GM19463 (cell line): ENCODE data around the gene TMEM45B.
A peak's percentile ranks its signal among the peaks of the same experiment; 100 is the strongest.
"Not testable (repeated sequence)": the region's sequence is repeated elsewhere in the genome, so short reads cannot be mapped to it uniquely, and the experiment has no call there.

ENCODE experiments used
- ATAC-seq: cut with Tn5 transposase; IDR thresholded peaks from one replicate; pipeline ENCODE4 v1.9.1; 2021; ENCODE audit warnings: mild to moderate bottlenecking, moderate library complexity; ENCODE audit not compliant: unreplicated experiment

Gene TMEM45B

DNA sequence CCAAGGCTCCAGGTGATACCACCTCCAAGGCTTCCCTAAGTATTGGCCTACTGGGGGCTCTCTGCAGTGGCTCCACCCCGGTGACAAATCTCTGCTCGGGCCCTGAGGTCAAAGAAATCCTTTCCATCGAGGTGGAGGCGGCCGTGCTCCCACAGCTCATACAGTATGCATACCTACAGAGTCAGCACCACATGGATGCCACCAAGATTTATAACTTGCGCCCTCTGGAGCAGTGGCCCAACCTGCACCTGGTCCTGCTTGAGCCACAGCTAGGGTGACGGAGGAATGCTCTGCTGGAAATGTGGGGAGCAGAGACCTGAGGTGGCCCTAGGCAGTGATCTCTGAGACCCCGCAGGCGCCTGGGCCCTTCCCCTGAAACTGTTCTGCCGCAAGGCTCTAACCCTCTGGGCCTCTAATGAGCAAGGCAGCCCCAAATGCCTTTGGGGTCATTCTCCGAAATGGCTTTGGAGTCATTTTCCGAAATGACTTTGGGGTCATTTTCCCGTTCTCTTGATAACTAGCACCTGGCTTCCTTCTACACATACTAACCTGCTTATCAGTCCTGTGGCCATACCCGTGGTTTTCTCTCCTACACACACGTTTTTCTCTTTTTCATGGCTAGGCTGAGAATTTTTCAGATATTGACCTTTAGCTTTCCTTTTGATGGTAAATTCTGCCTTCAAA is 33.9 kb downstream of the TMEM45B start:
- no peak for ATAC-seq

- no peak for ATAC-seq
These were observed 36.6 kb downstream of the TMEM45B start for GRCh38 chr11:129852125-129852740.

GRCh38 chr11:129853518-129854231 is 38.0 kb downstream of the TMEM45B start:
- ATAC-seq = no peak

DNA sequence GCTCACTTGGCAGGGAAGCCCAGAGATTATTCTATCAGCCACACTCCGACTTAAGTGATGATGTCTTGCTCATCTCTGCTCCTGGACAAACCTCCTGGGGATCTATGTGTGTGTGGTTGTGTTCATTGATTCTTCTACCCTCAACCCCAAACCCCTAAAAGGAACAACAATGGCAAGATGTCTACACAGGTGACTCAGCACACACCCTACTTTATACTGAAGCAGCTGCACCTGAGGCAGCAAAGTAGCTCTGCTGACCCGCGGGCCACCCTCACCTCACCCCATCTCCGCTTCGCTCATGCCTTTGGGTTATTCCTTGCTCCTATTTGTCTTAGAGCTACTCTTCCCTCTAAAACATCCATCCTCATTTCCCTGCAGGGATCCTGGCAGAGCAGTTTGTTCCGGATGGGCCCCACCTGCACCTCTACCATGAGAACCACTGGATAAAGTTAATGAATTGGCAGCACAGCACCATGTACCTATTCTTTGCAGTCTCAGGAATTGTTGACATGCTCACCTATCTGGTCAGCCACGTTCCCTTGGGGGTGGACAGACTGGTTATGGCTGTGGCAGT is 38.7 kb downstream of the TMEM45B start:
- ATAC-seq = no peak

DNA sequence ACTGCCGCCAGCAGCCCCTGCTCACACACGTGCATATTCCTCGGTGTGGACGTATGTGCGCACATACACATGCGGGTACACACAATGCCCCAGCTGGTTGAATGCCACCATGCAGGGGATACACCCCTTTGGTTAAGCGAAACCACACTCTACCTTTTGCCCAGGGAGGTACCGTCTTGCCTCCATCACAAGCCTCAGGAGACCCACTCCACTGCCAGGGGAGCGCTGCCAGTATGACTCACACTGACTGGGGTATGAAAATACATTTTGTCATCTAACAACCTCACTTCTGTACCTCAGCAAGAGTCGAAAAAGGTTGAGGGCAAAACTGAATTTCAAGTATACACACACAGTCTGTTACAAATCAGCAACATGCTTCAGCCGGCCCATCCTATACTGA is 39.4 kb downstream of the TMEM45B start:
- ATAC-seq = no peak

GRCh38 chr11:129856036-129856435 is 40.4 kb downstream of the TMEM45B start:
- no peak for ATAC-seq

DNA sequence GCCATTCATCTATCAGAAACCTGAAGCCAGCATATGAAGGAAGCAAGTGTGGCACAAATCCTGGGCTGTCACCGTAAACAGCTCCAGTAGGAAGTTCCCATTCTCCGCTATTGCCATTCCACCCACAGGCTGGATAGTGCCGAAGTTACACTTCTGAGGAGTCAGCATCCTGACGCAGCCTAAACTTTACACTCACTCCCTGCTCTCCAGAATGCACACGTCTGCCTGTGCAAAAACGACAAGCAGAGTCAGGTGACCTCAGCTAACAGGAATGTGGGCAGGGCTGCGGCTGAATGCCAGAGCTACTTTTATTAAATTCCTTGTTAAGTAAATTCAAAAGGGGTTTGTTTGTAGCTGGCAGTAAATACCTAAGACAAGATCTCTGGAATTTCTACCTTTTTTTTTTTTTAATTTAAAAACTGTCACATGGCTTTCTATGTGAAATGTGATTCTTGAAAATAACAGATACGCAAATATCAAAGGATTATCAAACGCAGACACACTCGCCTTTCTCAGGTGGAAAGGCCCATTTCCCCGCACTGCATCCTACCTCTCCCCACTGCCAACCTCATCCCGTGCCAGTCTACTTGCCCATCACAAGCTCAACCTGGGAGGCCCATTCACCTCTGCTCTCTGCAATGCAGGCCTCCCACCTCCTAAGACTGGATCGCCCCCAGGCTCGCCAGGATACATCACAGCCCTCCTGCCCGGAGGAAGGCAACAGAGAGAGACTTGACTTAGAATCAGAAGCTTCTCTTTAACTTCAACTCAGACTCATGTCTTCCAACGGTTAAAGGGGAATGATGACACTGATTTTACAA is 46.3 kb downstream of the TMEM45B start:
- ATAC-seq = no peak

DNA sequence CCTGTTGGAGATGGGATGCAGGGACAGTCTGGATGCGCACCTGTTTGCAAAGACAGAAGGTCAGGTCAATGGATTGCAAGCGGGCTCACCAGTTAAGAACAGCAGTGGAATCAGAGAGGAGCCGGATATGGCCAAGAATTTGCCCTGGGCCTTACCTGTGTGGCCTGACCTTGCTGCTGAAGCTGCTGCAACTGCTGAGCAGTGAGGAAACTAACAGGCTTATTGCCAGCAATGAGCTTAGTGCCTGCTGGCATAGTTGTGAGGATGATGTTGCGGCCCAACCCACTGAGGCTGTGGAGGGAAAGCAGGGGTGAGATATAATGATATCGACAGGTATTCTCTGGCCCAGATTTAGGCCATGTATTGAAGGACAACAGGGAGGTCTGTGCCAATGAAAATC is 49.2 kb downstream of the TMEM45B start:
- no peak for ATAC-seq

DNA sequence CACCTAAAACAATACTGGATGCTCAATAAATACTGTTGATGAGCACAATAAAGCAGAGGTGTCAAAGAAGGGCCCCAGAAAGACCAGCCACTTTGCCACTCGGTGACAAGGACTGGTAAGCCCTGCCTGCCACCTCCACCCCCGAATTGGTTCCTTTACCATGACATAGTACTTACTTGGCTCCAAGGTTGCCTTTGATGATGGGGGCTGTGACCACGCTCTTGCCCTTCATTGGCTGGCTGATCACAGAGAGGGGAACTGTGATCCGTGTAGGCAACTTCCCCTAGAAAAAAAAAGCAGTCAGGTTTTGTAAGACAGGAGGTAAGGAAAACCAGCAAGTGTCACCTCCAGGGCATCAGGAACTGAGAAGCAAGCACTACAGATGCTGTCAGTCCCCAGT is 50.1 kb downstream of the TMEM45B start:
- no peak for ATAC-seq

DNA sequence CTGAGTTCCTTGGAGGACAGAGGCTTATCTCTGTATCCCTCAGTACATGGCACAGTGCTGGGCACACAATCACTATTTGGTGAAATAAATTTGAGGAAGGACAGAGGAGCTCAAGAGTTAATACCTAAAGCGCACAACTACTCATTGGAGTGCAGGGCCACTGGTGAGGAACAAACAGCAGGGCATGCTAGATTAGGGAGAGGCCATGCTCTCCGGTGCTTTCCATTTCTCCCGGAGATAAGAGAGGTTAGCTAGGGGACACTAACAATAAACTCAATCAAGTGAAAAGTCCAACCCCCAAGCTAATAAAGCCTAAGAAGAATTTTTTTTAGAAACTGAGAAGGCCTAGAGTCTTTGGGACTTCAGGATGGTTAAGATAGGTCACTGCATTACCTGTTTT is 50.7 kb downstream of the TMEM45B start:
- no peak for ATAC-seq

DNA sequence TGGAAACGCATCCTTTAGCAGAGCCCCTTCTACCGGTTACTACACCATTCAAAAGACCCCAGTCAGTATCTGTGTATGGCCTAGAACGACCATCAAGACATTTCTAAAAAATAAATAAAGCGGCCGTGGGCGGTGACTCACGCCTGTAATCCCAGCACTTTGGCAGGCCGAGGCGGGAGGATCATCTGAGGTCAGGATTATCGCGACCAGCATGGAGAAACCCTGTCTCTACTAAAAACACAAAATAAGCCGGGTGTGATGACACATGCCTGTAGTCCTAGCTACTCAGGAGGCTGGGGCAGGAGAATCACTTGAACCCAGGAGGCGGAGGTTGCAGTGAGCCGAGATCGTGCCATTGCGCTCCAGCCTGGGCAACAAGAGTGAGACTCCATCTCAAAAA is 53.0 kb downstream of the TMEM45B start:
- ATAC-seq = not testable (repeated sequence)

DNA sequence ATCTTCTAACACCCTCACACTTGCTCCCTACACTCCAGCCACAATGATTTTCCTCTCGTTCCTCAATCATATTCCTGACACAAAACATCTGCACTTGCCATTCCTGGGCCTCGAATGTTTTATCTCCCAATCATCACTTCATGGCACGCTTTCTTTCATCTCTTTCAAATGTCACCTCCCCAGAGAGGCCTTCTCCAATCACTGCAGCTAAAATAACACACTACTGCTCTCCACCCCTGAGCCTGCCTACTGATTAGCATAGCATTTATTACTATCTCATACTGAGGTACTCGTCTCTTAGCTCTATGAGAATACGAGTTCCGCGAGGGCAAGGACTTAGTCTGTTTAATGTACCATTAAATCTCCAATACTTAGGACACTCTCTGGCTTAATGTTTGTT is 56.3 kb downstream of the TMEM45B start:
- no peak for ATAC-seq

DNA sequence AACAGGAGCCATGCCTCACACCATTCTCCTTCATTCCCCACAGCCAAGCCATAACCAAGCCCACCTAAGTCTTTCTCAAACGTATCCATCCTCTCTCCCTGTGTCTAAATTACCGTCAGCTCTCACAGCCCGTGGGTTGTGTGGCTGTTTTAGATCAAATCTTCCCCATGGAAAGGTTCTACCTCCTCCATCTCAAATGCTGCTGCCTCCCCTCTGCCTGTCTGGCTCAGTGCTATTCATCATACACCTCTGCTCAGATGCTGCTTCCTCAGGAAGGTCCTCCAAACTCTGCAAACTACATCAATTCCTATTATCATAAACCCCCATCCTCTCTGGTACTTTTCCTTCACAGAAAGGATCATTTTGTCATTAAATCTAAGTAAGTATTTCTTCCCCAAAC is 64.7 kb downstream of the TMEM45B start:
- no peak for ATAC-seq

GRCh38 chr11:129881570-129882170 is 66.0 kb downstream of the TMEM45B start:
- peak; percentile 48 for ATAC-seq

- no peak for ATAC-seq
These were observed 68.9 kb downstream of the TMEM45B start for GRCh38 chr11:129884581-129884980.

GRCh38 chr11:129885381-129885780 is 69.7 kb downstream of the TMEM45B start:
- ATAC-seq = no peak

DNA sequence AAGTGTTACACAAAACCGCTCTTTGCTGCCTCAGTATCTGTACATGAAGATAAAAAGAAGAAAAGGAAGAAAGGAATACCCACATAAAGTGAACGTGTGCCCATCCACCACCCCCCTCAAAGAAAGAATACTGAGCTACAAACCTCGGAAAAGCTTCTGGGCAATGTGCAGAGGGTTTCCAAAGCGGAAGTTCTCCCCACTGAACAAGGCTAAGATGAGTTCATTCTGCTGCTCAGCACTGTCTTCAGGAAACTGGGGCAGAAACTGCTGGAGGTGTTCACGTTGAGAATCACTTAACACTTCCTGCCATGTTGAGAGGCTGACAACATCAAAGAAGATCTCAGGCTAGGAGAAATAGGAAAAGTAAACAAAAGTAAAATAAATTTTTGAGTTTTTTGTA is 72.8 kb downstream of the TMEM45B start:
- no peak for ATAC-seq

GRCh38 chr11:129894278-129895125 is 78.9 kb downstream of the TMEM45B start:
- peak; percentile 7 for ATAC-seq

- ATAC-seq = peak; percentile 95
These were observed 79.7 kb downstream of the TMEM45B start, which contains the start of gene NFRKB for GRCh38 chr11:129895126-129896041. Gene NFRKB, minus strand, starts transcription at chr11:129895578. Its CDS starts 2,729 bp downstream, at chr11:129892849.
